ENCODE measurements around the gene ZIC2.

GRCh38 chr13:99932912-99933311 is 48.7 kb upstream of the ZIC2 start:
- TF ChIP-seq CTCF (IDR thresholded peaks at IDR 0.05) (no peak), POLR2A (IDR thresholded peaks at IDR 0.05) (no peak), EP300 (IDR thresholded peaks at IDR 0.05) (no peak)
